NCI-H446 (cell line): Measurements from ENCODE around the gene SMPD3.

ENCODE experiments used
- DNase-seq, 2 experiments: peaks; one replicate each; lab custom pipeline; 2025; lab: John Stamatoyannopoulos, UW

SMPD3 gene

GRCh38 chr16:68404736-68405345 is 43.5 kb downstream of the SMPD3 start:
- no peak for DNase-seq

- DNase-seq, result no peak
Measured at GRCh38 chr16:68403704-68404103, 44.6 kb downstream of the SMPD3 start.

DNA sequence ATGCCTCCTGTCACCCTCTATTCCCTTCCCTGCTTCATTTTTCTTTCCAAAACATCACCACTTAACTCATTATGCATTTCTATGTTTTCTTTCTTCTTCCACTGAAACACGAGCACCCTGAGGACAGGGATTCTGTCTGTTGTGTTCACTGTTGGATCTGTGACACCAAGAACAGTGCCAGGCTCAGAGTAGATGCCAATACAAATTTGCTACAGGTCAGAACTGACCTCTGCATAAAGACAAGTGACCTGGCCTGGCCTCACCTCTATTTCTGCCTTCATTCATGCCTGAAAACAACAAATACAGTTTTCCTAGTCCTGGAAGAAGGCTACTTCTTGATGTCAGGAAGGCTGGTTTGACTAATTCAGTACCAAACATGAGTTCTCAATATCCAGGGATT is 45.1 kb downstream of the SMPD3 start:
- no peak for DNase-seq

DNA sequence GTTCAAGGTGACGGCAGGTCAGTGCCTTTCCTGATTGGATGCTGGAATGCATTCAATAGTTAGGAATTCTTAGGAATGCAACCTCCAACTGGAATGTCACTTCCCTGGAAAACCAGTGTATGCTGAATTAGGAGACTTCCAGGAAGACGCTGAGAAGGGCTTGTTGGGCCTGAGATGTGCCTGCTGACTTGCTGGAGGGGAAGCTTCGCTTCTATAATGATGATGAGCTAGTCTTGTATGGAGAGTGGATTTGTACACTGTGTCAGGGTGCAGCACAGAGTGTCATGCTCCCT is 45.6 kb downstream of the SMPD3 start:
- DNase-seq, result no peak

DNA sequence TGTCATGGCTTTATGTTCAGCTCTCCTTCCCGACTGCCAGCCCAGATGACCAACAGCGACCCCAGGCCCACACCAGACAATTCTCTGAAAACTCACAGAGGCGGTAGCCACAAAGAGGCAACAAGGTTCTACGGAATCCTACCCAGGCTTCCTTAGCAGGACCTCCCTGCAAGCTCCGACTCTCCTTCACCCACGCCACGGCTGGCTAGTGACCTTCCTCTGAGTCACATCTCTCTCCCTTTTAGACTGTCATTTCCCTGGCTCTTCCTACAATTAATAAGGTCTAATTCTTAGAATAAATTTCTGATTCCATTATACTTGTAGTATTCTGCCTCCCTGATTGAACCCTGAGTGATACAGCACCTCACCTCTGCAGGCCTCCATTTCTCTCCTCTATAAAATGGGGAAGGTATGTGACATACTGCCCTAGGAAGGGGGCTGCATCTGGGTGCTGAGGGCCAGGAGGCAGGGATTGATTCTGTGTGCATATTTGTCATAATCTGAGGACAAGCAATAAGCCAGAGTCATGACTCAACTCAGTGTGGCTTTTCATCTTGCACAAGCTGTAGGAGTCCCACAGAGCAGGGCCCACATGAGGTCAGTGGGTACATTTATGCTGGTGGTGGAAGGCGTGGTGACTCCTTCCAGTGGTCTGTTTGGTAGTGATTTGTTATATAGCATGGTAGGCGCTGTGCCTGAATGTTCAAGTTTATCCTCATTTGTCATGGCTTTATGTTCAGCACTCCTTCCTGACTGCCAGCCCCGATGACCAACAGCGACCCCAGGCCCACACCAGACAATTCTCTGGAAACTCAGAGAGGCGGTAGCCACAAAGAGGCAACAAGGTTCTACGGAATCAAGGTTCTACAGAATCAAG is 46.2 kb downstream of the SMPD3 start:
- DNase-seq, result no peak

DNA sequence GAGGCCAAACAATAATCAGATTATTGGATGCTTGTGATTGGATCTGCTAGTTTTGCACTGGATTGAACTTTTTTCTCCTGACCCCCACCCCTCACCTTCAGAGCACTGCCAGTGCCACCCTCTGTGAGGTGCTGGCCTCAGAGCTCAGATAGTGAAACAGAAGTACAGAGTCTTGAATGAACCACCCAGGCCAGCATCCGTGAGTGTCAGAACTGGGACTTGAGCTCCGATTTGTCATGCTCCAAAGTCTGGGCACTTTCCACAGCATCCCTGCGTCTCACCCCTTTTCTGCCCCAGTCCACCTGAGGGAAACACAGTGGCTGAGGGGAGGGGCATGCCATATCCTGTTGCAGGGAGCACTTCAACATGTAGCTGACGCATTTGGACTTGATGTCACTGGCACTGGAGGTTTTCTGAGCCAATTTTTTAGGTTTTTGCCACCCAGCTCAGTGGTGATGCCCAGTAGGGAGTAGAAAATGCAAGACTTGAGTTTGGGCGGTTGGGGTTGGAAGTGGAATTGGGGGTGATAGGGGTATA is 47.3 kb downstream of the SMPD3 start:
- no peak for DNase-seq

GRCh38 chr16:68400083-68400923 is 48.0 kb downstream of the SMPD3 start:
- no peak for DNase-seq

DNA sequence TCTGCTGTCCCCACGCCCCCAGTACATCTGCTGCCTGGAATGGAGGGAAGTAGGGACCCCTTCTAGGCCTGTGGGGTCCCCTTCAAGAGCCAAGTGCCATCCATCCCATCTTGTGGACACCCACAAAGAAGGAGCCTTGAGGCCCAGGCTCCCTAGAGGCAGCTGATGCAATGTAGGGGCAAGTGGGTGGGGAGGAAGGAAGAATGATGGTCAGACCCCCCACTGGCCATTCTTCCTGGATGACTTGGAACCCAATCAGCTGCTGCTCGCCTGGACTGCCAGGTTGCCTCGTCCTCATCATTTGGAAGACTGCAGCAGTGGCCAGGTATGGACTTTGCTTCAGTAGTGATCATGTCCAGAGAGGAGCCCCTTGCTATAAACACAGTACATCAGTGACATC is 48.9 kb downstream of the SMPD3 start:
- DNase-seq, result no peak

DNA sequence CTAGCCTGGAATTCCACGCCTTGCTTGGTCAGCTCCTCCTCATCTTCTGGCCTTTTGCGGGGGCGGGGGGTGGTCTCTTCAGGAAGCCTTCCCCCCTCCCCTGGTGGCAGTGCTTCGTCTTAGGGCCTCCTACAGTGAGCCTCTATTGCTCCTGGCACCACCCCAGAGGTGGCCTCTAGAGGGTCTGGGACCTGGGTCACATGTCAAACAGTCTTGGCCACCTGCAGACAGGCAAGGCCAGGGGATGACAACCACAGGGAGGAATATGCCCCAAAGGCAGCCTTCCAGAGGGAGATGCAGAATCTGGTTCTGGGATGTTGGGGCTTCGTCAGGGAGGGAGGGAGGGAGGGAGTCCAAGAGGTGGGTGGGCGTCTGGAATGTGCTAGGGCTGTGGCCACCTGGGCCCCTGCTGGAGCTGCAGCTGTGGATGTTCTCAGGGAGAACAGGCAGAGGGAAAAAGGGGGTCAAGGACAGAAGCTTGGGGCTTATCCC is 50.6 kb downstream of the SMPD3 start:
- DNase-seq, result no peak

DNA sequence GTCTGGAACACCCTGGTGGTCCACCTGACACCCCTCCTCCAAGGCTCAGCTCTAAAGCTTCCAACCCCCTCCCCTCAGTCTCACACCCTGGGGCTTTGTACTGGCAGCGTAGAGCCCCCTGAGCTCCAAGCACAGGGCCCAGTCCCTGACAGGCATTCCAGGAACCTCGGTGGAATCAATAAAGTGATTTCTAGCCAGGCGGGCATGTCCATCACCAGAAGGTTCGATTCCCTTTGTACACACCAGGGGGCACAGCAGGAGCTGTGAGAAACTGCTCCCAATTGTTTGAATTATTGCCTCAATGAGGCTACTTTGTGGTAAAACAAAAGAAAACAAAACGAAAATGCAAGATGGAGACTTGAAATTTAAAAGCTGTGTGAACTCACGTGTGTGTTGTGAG is 51.8 kb downstream of the SMPD3 start:
- no peak for DNase-seq

GRCh38 chr16:68395815-68396214 is 52.5 kb downstream of the SMPD3 start:
- no peak for DNase-seq

DNA sequence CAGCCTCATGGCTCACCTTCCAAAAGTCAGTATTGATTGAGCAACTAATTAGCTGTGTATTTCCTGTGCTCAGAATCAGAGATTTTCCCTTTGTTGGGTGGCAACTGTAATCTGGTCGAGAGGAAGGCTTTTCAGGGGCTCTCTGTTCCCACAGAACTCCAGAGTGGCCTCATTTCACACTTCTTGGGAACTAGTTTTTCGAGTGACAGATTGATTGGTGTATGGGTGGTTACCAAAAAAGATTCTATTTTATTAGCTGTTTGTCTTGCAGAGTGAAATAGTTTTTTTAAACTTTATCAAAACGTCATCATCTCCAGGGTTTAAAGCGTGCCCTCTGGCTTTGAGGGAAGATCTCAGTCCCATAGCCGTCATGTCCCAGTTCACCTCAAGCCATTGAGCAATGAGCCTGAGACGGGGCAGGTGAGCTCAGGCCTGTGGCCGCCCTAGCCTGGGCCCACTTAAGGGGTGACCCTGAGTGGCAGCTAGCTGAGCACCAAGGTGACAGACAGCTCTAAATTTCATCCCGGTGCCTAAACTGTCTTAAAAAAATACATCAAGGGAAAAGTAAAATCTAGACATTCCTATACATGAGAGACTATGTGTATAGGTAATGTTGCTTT is 53.0 kb downstream of the SMPD3 start:
- DNase-seq, result no peak

- no peak for DNase-seq
Measured at GRCh38 chr16:68393333-68393732, 55.0 kb downstream of the SMPD3 start.

- no peak for DNase-seq
Measured at GRCh38 chr16:68389750-68390371, 58.4 kb downstream of the SMPD3 start.

DNA sequence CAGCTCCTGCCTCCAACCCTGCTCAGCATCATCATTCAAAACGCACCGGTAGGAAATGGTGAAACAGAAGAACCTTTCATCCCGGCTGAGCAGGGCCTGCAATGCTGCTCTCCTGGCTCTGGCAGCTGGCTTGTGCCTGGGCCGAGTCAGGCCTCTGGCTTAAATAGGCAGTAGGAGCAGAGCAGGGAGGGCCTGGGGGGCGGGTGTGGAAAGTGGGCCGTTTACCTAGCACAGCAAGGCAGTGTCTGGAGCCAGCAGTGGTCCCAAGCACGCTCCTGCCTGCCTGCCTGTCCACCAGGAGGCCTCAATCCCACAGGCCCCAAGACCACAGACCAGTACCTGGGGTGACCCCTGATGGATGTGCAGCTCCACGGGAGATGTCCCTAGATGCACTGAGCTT is 59.3 kb downstream of the SMPD3 start:
- DNase-seq, result no peak

DNA sequence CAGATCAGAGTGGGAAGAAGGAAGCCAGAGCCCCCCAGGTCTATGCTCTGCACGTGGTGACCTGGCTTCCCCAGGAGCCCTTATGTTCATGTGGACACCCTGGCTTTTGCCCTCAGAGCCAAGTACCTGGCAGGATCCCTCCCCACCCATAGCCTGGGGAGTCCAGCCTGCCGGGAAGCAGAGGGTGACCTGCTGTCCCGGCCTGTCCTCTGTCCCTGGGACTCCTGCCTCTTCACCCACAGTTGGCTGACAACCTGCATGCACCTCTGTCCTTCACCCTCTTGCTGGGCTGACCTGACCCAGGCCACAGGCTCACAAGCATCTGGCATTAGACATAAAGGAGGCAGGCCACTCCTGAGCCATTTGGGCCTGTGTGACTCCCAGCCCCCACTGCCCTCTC is 60.2 kb downstream of the SMPD3 start:
- DNase-seq, result no peak

DNA sequence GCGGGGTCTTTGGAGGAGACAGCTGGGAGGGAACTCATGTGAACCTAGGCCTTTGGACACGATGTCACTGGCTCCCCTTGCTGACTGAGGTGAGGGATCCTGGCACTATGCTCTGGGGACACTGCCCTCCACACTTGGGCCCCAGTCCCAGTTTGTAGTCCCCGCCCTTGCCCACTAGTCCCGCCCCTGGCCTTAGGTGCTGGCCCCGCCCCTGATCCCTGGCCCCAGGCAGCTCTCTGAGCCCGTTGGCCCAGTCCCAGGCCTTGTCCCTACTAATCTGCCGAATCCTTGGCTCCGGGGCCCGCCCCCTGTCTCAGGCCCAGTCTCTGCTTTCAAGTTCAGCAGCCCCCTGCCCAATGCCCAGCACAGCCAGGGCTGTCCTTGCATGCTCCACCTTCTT is 61.0 kb downstream of the SMPD3 start:
- no peak for DNase-seq

DNA sequence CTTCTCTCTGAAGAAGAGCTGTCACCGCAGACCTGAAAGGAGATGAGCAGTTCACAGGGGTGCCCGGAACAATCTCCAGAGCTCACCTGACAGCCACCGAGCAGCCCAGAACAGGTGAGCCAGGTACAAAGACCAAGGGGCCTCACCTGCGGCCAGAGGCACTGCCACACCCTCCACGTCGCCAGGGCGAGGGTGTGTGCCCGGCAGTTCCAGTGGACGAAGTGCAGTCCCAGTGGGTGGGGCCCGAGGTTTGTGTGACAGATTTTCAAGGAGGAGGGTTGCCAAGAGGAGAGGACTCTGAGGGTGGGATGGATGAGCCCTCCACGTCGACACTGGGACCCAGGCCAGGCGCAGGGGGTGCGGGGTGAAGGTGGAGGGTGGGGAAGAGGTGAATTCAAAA is 61.7 kb downstream of the SMPD3 start:
- no peak for DNase-seq

DNA sequence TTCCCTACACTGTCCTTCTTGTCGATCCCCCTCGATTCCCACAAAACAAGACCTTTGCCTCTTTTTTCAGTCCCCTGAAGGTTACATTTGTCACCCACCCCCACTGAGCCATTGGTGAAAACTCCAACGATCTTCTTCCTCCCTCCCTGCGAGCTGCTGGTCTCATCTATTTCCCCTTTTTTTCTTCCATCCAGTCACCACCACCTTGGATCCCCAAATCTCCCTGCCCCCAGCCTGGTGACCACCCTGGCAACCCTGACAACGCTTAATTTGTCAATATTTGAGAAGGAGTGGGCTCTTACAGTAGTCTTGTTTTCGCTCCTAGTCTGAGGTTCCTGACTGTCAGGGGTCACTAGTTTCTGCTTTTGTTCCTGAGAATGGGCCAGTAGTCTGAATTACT is 62.9 kb downstream of the SMPD3 start:
- no peak for DNase-seq

- DNase-seq, result no peak
Measured at GRCh38 chr16:68384288-68385161, 63.8 kb downstream of the SMPD3 start.

- no peak for DNase-seq
Measured at GRCh38 chr16:68383858-68384257, 64.5 kb downstream of the SMPD3 start.
